Right renal pelvis (tissue), 4 donors: Measurements from ENCODE around the gene ADAMTSL1. TPM values are rescaled to one million over a fixed set of nuclear protein-coding genes. Genes with fewer than 3 reads are reported as not detected.

ENCODE experiments used
- DNase-seq, 4 donors: peaks; one replicate each; pipeline ENCODE4 v3.0.0-alpha.2; 2013; ENCODE audit warnings: low read depth in 4 of 4, low spot score in 3 of 4, missing footprints in 1 of 4
- polyA plus RNA-seq, 4 donors: library from polyadenylated mRNA; unstranded; fragments of 120-200 nt; gene quantifications; one replicate each; pipeline ENCODE4 v1.2.1, GENCODE V29; 2013; ENCODE audit not compliant: insufficient read length in 4 of 4

ADAMTSL1 gene
- 10 to 100 TPM; 12.3 to 19.2 (median 16.6) TPM for polyA plus RNA-seq

- DNase-seq = peak; percentile 30 to 56 (median 47)
Measured at GRCh38 chr9:18473652-18474279, at the start of gene ADAMTSL1. Gene ADAMTSL1 (plus strand): TSS chr9:18474153. CDS start chr9:18474233, 80 bp downstream.

- no peak for DNase-seq
Measured at GRCh38 chr9:18427691-18428090, 46.3 kb upstream of the ADAMTSL1 start.

GRCh38 chr9:18428661-18429060 lies 45.3 kb upstream of the ADAMTSL1 start:
- no peak for DNase-seq

- DNase-seq = no peak
Measured at GRCh38 chr9:18429070-18429469, 44.9 kb upstream of the ADAMTSL1 start.

- no peak for DNase-seq
Measured at GRCh38 chr9:18433620-18434019, 40.3 kb upstream of the ADAMTSL1 start.

GRCh38 chr9:18437315-18438201 lies 36.4 kb upstream of the ADAMTSL1 start:
- peak in 3 of 4 donors; percentile 3 to 20 (median 20) for DNase-seq

- peak in 3 of 4 donors; percentile 43 to 65 (median 53) for DNase-seq
Measured at GRCh38 chr9:18438300-18438925, 35.5 kb upstream of the ADAMTSL1 start.

- no peak for DNase-seq
Measured at GRCh38 chr9:18438951-18439350, 35.0 kb upstream of the ADAMTSL1 start.

- DNase-seq = no peak
Measured at GRCh38 chr9:18441261-18441660, 32.7 kb upstream of the ADAMTSL1 start.

GRCh38 chr9:18442629-18443491 lies 31.1 kb upstream of the ADAMTSL1 start:
- peak in 3 of 4 donors; percentile 47 to 60 (median 55) for DNase-seq

GRCh38 chr9:18447131-18447530 lies 26.8 kb upstream of the ADAMTSL1 start:
- DNase-seq = no peak

GRCh38 chr9:18447541-18447940 lies 26.4 kb upstream of the ADAMTSL1 start:
- no peak for DNase-seq

GRCh38 chr9:18448101-18448500 lies 25.9 kb upstream of the ADAMTSL1 start:
- DNase-seq = no peak

- no peak for DNase-seq
Measured at GRCh38 chr9:18451406-18451805, 22.5 kb upstream of the ADAMTSL1 start.

- DNase-seq = no peak
Measured at GRCh38 chr9:18452276-18452675, 21.7 kb upstream of the ADAMTSL1 start.

- no peak for DNase-seq
Measured at GRCh38 chr9:18456624-18457237, 17.2 kb upstream of the ADAMTSL1 start.

- DNase-seq = no peak
Measured at GRCh38 chr9:18457510-18457909, 16.4 kb upstream of the ADAMTSL1 start.

- DNase-seq = no peak
Measured at GRCh38 chr9:18459962-18460584, 13.9 kb upstream of the ADAMTSL1 start.

- DNase-seq = no peak
Measured at GRCh38 chr9:18461496-18461895, 12.5 kb upstream of the ADAMTSL1 start.
